HUES48 (cell line): ENCODE results near the gene TAF1D.

Experiments used
- H3K27ac ChIP-seq: one replicate; pipeline ENCODE4 v1.7.0; 2013; ENCODE audit warnings: low read depth, low read length, inconsistent platforms
- H3K27me3 ChIP-seq: 2 replicates; pipeline ENCODE4 v1.6.1; 2013; ENCODE audit warnings: mild to moderate bottlenecking, low read length; ENCODE audit not compliant: control insufficient read depth, insufficient read depth
- H3K36me3 ChIP-seq: 2 replicates; pipeline ENCODE4 v1.6.1; 2013; ENCODE audit warnings: low read length; ENCODE audit not compliant: control insufficient read depth, insufficient read depth
- H3K4me1 ChIP-seq: 2 replicates; pipeline ENCODE4 v1.6.1; 2013; ENCODE audit warnings: mild to moderate bottlenecking, low read length; ENCODE audit not compliant: control insufficient read depth, insufficient read depth
- H3K4me3 ChIP-seq: 2 replicates; pipeline ENCODE4 v1.5.1; 2013; ENCODE audit warnings: mild to moderate bottlenecking, low read depth, low read length
- H3K9ac ChIP-seq: 2 replicates; pipeline ENCODE4 v1.6.1; 2013; ENCODE audit warnings: mild to moderate bottlenecking, low read depth, low read length, moderate library complexity
- H3K9me3 ChIP-seq: 2 replicates; pipeline ENCODE4 v1.6.1; 2013; ENCODE audit warnings: low read length; ENCODE audit not compliant: control insufficient read depth, insufficient read depth

Gene TAF1D

DNA sequence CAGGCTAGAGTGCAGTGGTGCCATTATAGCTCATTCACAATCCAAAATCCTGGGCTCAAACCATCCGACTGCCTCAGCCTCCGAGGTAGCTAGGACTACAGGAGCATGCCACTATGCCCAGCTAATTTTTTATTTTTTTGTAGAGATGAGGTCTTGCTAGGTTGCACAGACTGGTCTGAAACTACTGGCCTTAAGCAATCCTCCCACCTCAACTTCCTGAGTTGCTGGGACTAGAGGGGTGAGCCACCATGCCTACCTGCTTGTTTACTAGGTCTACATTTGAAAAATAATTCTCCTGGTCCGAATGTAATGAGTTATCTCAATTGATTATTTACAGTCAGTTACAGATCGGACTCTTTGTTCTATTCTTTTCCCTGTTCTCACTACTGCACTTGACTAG, 22.0 kb downstream of the TAF1D start:
- no peak overlapping the region for H3K27ac ChIP-seq
- no peak overlapping the region for H3K9ac ChIP-seq
- no peaks in the 10 kb centered on the region for H3K9me3 ChIP-seq
- H3K27me3 ChIP-seq: no peaks in the 10 kb centered on the region
- no peak overlapping the region for H3K4me3 ChIP-seq
- peaks cover 2% of the 10 kb centered on the region; the same call in 1 of the 2 replicates for H3K4me1 ChIP-seq
- H3K36me3 ChIP-seq: peaks cover 54% of the 10 kb centered on the region

DNA sequence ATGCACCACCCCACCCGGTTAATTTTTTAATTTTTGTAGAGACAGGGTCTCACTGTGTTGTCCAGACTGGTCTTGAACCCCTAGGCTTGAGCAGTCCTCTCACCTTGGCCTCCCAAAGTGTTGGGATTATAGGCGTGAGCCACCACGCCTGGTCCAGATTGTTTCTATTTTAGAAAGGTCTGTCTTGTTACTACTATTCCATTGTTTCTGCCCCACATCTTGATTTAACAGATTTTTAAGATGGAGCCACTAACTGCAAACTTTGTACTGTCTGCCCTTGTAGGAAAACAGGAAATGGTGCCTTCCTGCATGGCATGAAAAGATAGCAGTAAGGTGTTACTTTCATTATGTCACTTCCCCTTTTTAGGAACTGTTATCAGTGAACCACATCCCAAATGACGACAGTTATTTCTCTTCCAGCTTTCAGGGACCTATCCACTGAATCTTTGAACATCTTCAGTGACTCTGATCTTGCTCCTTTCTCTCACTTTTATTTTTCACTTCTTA, 23.2 kb downstream of the TAF1D start:
- Histone ChIP-seq H3K4me3 (no peak overlapping the region), H3K36me3 (peaks cover 44% of the 10 kb centered on the region), H3K4me1 (peaks cover 2% of the 10 kb centered on the region; the same call in 1 of the 2 replicates), H3K27me3 (no peaks in the 10 kb centered on the region), H3K9ac (no peak overlapping the region), H3K9me3 (no peaks in the 10 kb centered on the region), H3K27ac (no peak overlapping the region)

DNA sequence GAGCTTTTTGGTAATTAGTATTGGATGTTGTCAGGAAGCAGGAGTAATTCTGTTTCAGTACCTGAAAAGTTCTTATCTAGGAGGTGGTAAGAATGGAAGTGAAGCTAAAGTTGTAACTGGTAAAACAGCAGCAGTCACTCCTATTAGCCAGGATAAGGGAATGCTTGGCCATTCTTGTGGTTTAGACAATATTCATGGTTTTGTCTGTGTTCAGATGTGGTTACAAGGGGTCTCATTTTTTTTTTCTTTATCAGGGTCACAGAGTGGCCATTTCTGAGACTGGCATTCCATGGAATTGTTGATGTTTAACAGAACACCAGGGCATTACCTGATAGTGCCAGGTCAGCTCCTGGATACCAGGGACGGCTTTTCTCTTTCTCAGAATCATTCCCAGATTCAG, 23.8 kb downstream of the TAF1D start:
- H3K27me3 ChIP-seq: no peaks in the 10 kb centered on the region
- peaks cover 2% of the 10 kb centered on the region; the same call in 1 of the 2 replicates for H3K4me1 ChIP-seq
- no peak overlapping the region for H3K27ac ChIP-seq
- H3K4me3 ChIP-seq: no peak overlapping the region
- H3K36me3 ChIP-seq: peaks cover 44% of the 10 kb centered on the region
- no peak overlapping the region for H3K9ac ChIP-seq
- no peaks in the 10 kb centered on the region for H3K9me3 ChIP-seq

DNA sequence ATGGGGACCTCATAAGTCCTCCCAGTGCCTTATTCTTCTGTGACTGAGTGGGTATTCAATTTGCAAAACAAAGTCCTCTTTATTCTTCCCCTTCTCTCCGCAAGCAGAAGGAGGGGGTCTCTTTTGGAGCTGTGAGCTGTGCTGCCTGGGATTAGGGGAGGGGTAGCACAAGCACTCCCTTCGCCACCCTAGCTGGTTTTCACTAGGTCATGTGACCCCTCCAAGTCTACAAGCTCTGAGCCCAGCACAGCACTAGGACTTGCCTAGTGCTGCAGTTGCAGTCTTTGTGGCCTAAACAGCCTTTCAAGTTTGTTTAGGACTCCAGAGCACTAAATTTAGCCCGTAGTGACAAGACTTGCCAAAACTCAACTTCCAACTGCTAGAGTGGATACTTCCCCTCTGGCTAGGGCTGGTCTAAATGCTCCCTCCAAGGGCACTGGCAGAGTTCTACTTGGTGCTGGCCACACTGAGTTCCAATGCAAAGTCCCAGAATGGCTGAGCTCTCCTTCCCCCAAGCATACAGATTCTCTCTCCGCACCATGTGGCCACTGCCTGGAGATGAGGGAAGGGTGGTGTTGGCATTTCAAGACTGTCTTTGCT, 25.4 kb downstream of the TAF1D start:
- H3K36me3 ChIP-seq: peaks cover 36% of the 10 kb centered on the region
- H3K9ac ChIP-seq: no peak overlapping the region
- peaks cover 2% of the 10 kb centered on the region; the same call in 1 of the 2 replicates for H3K4me1 ChIP-seq
- no peaks in the 10 kb centered on the region for H3K9me3 ChIP-seq
- H3K4me3 ChIP-seq: no peak overlapping the region
- H3K27ac ChIP-seq: no peak overlapping the region
- no peaks in the 10 kb centered on the region for H3K27me3 ChIP-seq

DNA sequence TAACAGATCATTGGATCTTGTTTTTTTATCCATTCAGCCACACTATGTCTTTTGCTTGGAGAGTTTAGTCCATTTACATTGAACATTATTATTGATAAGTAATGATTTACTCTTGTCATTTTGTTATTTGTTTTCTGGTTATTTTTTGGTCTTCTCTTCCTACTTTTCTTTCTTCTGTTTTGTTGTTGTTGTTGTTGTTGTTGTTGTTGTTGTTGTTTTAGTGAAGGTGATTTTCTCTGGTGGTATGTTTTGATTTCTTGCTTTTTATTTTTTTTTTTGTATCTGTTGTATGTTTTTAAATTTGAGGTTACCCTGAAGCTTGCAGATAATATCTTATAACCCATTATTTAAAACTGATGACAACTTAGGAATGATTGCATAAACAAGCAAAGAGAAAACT, 28.6 kb downstream of the TAF1D start:
- peaks cover 2% of the 10 kb centered on the region; the same call in 1 of the 2 replicates for H3K4me1 ChIP-seq
- peaks cover 2% of the 10 kb centered on the region; the same call in 1 of the 2 replicates for H3K9me3 ChIP-seq
- no peak overlapping the region for H3K27ac ChIP-seq
- no peak overlapping the region for H3K4me3 ChIP-seq
- no peaks in the 10 kb centered on the region for H3K27me3 ChIP-seq
- H3K36me3 ChIP-seq: peaks cover 48% of the 10 kb centered on the region
- H3K9ac ChIP-seq: no peak overlapping the region

DNA sequence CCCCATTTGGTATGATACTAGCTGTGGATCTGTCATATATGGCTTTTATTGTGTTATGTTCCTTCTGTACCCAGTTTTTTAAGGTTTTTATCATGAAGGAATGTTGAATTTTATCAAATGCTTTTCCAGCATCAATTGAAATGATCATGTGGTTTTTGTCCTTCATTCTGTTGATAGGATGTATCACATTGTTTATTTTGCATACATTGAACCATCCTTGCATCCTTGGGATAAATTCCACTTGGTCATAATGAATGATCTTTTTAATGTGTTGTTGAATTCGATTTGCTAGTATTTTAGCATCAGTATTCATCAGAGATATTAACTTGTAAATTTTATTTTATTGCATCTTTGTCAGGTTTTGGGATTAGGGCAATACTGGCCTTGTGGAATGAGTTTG, 31.1 kb downstream of the TAF1D start:
- peaks cover 2% of the 10 kb centered on the region; the same call in 1 of the 2 replicates for H3K9me3 ChIP-seq

DNA sequence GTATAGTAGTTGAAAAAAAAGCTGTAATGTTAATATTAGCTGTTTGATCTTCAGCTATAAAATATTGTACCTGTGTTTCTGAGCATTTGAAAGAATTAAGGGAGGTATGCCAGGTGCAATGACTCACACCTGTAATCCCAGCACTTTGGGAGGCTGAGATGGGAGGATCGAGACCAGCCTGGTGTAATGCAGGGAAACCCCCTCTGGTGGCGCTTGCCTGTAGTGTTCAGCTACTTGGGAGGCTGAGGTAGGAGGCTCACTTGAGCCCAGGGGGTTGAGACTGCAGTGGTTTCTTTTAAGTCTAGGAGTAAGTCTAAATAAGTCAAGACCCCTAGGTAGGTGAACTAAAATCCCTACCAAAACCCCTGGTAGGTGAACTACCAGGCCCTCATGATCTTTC, 37.1 kb downstream of the TAF1D start:
- Histone ChIP-seq H3K27me3 (no peaks in the 10 kb centered on the region), H3K36me3 (peaks cover 88% of the 10 kb centered on the region)

More for the DNA sequence above, 31.1 kb downstream of the TAF1D start:
- H3K4me3 ChIP-seq: no peak overlapping the region
- no peak overlapping the region for H3K9ac ChIP-seq
- H3K4me1 ChIP-seq: peaks cover under 1% of the 10 kb centered on the region; the same call in 1 of the 2 replicates
- H3K27ac ChIP-seq: no peak overlapping the region
- H3K27me3 ChIP-seq: no peaks in the 10 kb centered on the region
- H3K36me3 ChIP-seq: peaks cover 57% of the 10 kb centered on the region

DNA sequence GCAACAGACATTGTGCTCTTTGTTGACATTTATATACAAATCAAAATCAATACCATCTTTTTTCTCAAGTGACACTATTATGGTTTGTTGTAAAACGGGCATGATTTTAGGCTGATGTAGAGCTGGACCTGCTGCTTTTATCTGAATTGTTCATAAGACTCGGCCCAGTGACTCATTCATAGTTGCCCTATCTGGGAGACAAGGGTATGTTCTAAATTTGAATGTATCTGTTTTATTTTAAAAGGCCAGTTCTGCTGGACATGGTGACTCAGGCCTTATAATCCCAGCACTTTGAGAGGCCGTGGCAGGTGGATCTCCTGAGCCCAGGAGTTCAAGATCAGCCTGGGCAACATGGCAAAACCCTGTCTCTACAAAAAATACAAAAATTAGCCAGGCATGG, 40.5 kb downstream of the TAF1D start:
- Histone ChIP-seq H3K27me3 (no peaks in the 10 kb centered on the region), H3K4me1 (no peaks in the 10 kb centered on the region), H3K4me3 (no peak overlapping the region), H3K9ac (no peak overlapping the region), H3K36me3 (peaks cover 91% of the 10 kb centered on the region), H3K27ac (no peak overlapping the region), H3K9me3 (no peaks in the 10 kb centered on the region)

More for the DNA sequence above, 37.1 kb downstream of the TAF1D start:
- Histone ChIP-seq H3K9ac (no peak overlapping the region), H3K9me3 (peaks cover under 1% of the 10 kb centered on the region; the same call in 1 of the 2 replicates), H3K4me3 (no peak overlapping the region), H3K27ac (no peak overlapping the region), H3K4me1 (no peaks in the 10 kb centered on the region)

DNA sequence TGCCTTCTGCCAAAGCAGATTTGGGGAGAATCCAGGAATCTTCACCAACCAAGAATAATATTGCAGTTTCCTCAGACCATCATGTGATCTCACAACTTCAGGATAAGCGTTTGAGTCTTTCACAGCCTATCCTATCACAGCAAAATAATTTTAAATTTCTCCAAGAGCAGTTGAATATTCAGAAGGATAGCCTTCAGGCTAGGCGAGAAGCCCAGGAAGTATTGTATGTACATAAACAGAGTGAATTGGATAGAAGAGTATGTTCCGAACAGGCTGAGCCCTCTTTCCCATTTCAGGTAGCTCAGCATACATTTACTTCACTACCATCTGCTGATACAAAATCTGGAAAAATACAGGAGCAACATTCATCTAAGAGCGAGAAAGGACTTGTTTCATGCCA, 43.7 kb downstream of the TAF1D start:
- Histone ChIP-seq H3K27ac (no peak overlapping the region), H3K4me1 (no peaks in the 10 kb centered on the region), H3K27me3 (no peaks in the 10 kb centered on the region), H3K36me3 (peaks cover 91% of the 10 kb centered on the region), H3K9me3 (no peaks in the 10 kb centered on the region), H3K9ac (no peak overlapping the region), H3K4me3 (no peak overlapping the region)

DNA sequence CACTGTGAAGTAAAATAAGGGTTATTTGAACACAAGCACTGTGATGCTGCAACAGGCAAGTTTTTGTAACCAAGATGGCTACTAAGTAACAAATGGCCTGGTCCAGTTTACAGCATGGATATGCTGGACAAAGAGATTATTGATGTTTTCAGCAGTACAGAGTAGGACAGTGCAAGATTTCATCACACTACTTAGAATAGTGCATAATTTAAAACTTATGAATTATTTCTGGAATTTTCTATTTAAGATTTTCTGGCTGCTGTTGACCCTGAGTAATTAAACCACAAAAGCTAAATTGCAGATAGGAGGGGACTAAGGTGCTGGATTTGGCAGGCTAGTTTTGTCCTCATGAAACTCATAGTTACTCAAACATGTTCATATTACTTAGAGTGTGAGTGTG, 46.7 kb downstream of the TAF1D start:
- H3K4me1 ChIP-seq: no peaks in the 10 kb centered on the region
- H3K9me3 ChIP-seq: no peaks in the 10 kb centered on the region
- H3K27me3 ChIP-seq: no peaks in the 10 kb centered on the region
- no peak overlapping the region for H3K4me3 ChIP-seq
- no peak overlapping the region for H3K27ac ChIP-seq
- H3K9ac ChIP-seq: no peak overlapping the region
- H3K36me3 ChIP-seq: peaks cover 86% of the 10 kb centered on the region

DNA sequence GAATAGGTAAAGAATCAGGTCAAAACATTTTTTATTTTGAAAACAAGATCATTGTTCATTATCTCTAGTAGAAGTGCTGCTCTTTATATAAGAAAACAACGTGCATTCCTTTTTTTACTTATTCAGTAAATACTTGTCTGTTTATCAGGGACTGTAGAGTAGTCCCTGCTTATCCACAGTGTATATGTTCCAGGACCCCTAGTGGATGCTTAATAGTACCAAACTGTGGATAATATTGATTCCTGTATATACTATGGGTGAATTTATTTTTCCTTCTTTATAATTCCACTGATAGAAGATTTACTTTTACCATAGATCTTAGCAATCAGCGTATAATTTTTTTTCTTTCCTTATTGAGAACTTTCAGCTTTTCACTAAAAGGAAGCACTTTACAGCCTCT, 47.2 kb downstream of the TAF1D start:
- Histone ChIP-seq H3K27ac (no peak overlapping the region), H3K9me3 (no peaks in the 10 kb centered on the region), H3K9ac (no peak overlapping the region), H3K4me3 (no peak overlapping the region), H3K36me3 (peaks cover 86% of the 10 kb centered on the region), H3K4me1 (no peaks in the 10 kb centered on the region), H3K27me3 (no peaks in the 10 kb centered on the region)
